ENCODE data around the gene RPS19. TPM values are rescaled to one million over a fixed set of nuclear protein-coding genes. Genes with fewer than 3 reads are reported as not detected.

The RPS19 gene
- 959 and 1,046 TPM in 2 replicates for total RNA-seq

DNA sequence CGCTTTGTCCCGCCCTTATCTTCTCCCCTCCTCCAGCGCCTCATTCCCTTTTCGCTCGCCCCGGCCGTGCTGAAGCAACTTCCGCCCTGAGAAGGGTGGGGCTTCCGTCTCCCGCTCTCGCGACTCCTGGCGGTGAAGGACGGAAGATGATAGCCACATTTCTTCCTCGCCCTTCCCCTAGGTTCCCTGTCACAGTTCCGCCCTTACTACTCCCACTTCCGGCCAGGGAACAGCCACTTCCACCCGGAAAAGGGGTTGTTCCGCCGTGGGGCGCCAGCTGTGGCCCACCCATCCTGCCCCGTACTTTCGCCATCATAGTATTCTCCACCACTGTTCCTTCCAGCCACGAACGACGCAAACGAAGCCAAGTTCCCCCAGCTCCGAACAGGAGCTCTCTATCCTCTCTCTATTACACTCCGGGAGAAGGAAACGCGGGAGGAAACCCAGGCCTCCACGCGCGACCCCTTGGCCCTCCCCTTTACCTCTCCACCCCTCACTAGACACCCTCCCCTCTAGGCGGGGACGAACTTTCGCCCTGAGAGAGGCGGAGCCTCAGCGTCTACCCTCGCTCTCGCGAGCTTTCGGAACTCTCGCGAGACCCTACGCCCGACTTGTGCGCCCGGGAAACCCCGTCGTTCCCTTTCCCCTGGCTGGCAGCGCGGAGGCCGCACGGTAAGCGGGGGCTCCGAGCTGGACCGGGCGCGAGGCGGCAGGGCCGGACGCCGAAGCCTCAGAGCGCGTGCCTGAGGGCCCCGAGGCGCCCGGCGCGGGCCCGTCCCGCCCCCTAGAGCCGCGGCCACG, at the start of gene RPS19:
RPS19 (plus strand) TSS at position 638 of the 801 bp plus-strand sequence. CDS start 520 bp downstream, outside the sequence.

DNA sequence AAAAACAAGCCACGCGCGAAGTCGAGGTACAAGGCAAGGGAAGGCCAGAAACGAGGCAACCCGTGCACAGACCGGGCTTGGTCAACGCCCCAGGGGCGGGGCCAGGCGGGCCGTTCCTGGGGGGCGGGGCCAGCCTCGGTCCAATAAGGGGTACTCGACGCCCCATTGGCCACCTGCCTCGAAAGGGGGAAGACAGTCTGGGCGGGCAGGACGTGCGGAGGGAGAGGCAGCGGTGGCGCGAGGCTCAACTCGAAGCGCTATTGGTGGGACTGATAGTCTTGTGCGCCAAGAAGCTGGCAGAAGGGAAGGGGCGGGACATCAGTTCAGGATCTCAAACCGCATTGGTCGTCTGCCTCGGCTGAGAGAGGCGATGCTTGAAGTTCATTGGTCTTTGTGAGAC, 15.5 kb upstream of the RPS19 start, which contains the start of gene LYPD4:
LYPD4 (minus strand) TSS at position 83 of the 400 bp plus-strand sequence. CDS start 5,398 bp downstream, outside the sequence.

DNA sequence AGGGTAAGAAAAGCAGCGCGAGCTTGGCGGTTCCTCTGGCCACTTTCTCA, 15.2 kb upstream of the RPS19 start, which contains the start of gene DMRTC2:
DMRTC2 (plus strand) TSS at position 42 of the 50 bp plus-strand sequence. CDS start 2,387 bp downstream, outside the sequence.

DNA sequence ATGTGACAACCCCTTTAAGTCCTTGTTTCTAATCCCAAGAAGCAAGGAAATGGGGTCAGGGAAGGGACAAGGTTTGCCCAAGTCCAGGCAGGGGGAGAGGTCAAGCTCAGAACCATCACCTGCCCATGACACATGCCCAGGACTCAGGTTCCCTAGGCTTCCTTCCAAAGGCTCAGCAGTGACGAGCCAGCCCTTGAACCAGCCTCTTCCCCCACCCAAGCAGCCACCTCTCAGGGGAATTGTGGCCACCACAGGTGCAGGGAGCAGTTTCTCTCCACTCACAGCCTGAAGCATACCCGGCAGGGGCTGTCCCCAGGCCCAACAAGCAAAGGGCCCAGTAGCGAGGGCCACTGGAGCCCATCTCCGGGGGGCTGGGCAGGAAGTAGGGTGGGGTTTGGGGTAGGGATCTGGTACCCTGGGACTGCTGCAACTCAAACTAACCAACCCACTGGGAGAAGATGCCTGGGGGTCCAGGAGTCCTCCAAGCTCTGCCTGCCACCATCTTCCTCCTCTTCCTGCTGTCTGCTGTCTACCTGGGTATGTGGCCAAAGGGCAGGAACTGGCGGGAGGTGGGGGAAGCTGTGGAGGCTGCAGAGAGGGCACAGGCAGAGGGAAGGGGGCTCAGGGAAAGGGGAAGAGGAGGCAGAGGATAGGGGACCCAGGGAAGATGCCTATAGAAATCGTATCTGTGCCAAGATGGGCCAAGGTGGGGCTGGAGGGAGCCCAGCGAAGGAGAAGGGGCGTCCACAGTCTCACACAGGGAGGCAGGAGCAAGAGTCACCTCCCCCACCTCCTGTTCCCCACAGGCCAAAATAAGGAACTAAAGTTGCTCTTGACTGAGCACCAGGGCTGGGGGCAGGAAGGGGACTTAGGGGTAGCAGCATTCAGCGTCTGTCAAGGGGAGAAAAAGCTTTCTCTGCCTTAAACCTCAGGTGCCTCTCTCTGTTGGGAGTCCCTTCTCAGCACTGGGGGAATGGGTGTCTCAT, 17.1 kb downstream of the RPS19 start, which contains the start of gene CD79A:
CD79A (plus strand) TSS at position 433 of the 986 bp plus-strand sequence; CDS start at position 459, 26 bp downstream.

DNA sequence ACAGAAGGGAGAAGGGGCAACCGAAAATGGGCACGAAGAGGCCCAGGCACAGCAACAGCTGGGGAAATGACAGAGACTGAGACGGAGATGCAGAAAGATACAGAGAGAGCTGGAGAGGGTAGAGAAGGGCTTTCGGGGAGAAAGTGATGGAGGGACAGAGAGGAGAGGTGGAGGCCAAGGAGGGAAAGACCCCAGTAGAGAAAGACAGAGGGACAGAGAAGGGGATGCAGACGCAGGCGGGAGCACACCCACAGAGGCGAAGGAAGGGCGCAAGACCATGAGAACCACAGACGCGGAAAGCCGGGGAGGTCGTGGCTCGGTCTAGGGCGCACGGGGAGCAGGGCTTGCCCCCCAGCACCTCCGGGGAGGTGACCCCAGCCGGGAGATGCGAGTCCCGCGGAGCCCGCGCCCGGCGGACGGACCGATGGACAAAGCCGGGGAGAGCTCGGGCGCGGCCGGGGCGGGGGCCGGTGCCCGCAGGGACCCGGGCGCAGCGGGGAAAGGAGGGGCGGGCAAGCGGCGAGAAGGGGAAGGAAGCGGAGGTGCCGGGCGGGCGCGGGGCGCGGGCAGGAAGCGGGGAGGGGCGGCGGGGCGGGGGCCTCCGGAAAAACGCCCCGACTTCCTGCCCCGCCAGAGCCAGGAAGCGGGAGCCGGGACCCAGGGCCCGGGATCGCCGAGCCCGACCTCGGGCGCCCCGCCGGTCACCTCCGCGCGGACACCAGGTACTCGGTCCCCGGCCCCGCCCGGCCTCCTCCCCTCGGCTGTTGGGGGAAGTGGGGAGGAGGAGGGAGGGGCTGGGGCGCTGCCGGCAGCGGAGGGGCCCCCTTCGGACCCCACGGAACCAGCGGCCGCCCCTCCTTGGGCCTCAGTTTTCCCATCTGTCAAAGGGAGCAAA, 22.8 kb downstream of the RPS19 start, which contains the start of gene ARHGEF1:
ARHGEF1 (plus strand) TSS at position 617 of the 895 bp plus-strand sequence. CDS start 4,899 bp downstream, outside the sequence.

Other genes with a start within 250 kb of the RPS19 start
- not detected in 2 replicates for gene CEACAM4, start 233.2 kb upstream of the RPS19 start, total RNA-seq
- gene CEACAM7, start 172.0 kb upstream of the RPS19 start, total RNA-seq: not detected in 2 replicates
- not detected in 2 replicates for gene CEACAM5, start 151.6 kb upstream of the RPS19 start, total RNA-seq
- not detected in 2 replicates for gene CEACAM6, start 104.7 kb upstream of the RPS19 start, total RNA-seq
- gene CEACAM3, start 63.7 kb upstream of the RPS19 start, total RNA-seq: not detected in 2 replicates
- not detected in 2 replicates for gene LYPD4, start 15.6 kb upstream of the RPS19 start, total RNA-seq
- not detected in 2 replicates for gene DMRTC2, start 15.2 kb upstream of the RPS19 start, total RNA-seq
- 0.17 TPM in 1 of 2 replicates, not detected in the other for gene CD79A, start 17.0 kb downstream of the RPS19 start, total RNA-seq
- 37.5 and 39.9 TPM in 2 replicates for gene ARHGEF1, start 22.9 kb downstream of the RPS19 start, total RNA-seq
- under 0.01 TPM in 1 of 2 replicates, not detected in the other for gene ERFL, start 68.2 kb downstream of the RPS19 start, total RNA-seq
- gene RABAC1, start 99.1 kb downstream of the RPS19 start, total RNA-seq: 135 and 204 TPM in 2 replicates
- under 0.01 and 0.15 TPM in 2 replicates for gene ATP1A3, start 134.0 kb downstream of the RPS19 start, total RNA-seq
- 0.58 and 0.66 TPM in 2 replicates for gene GRIK5, start 210.0 kb downstream of the RPS19 start, total RNA-seq
- 10.8 and 15.7 TPM in 2 replicates for gene ZNF574, start 215.9 kb downstream of the RPS19 start, total RNA-seq